ENCODE measurements around the gene TEAD1.

- no peak for TF ChIP-seq CTCF (conservative IDR thresholded peaks at IDR 0.05)
- TF ChIP-seq EZH2 (IDR thresholded peaks at IDR 0.05; ENCODE audit: low read depth) = no peak
Observed at GRCh38 chr11:12715941-12716340, 41.7 kb downstream of the TEAD1 start.
